A673 (cell line): ENCODE data around the gene FAM222B.

Experiments used
- EZH2 ChIP-seq: fragments of 200-600 bp; sonication (generic); IDR thresholded peaks from 2 replicates; pipeline ENCODE4 v1.6.1; 2017; ENCODE audit warnings: borderline replicate concordance, low read depth, mild to moderate bottlenecking, mixed read lengths, antibody characterized with exemption, low read length; ENCODE audit not compliant: poor library complexity, severe bottlenecking
- TF ChIP-seq, protein P1 (sequence below): fragments of 300-800, 200-600 bp; sonication (generic); conservative IDR thresholded peaks from 2 replicates; pipeline ENCODE4 v1.5.1; 2017; ENCODE audit warnings: low read depth, mild to moderate bottlenecking, antibody characterized with exemption, low read length, moderate library complexity, mixed read lengths

DNA sequence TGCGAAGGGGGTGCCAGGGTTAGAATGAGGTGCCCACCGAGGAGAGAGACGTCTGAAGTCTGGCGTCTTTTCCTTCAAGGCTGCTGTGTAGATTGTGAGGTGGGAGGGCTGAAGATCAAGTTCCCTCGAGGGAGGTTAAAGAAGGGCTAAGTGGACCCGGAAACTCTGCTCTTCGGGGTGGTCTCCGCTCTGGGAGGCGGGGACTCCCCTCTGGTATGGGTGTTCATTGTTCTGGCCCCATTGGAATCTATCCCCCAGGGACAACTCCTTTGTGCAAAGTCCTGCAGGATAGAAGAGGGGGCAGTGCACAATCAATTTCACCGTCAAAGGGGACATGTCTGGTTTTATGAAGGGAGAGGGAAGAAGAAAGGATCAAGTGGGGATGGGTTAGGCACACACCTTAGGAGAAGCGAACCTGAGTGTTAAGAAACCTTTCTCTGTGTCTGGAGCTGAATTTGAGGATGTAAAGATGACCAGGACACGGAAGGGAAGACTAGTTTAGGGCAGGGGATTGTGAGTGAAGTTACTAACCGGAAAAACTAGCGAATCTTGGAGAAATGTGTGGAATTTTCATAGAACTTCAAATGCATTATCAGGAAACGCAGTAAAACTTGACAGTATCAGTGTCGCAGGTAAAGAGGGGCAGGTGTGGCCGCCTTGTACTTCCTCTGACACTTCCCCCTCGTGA is 124.1 kb downstream of the FAM222B start:
- TF ChIP-seq, protein P1, sequence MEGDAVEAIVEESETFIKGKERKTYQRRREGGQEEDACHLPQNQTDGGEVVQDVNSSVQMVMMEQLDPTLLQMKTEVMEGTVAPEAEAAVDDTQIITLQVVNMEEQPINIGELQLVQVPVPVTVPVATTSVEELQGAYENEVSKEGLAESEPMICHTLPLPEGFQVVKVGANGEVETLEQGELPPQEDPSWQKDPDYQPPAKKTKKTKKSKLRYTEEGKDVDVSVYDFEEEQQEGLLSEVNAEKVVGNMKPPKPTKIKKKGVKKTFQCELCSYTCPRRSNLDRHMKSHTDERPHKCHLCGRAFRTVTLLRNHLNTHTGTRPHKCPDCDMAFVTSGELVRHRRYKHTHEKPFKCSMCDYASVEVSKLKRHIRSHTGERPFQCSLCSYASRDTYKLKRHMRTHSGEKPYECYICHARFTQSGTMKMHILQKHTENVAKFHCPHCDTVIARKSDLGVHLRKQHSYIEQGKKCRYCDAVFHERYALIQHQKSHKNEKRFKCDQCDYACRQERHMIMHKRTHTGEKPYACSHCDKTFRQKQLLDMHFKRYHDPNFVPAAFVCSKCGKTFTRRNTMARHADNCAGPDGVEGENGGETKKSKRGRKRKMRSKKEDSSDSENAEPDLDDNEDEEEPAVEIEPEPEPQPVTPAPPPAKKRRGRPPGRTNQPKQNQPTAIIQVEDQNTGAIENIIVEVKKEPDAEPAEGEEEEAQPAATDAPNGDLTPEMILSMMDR = no peak
- TF ChIP-seq EZH2 = no peak
